PFSK-1 (cell line): ENCODE results near the gene CBX1.

Source experiments
- FOXP2 ChIP-seq: optimal IDR thresholded peaks from 2 replicates; pipeline ENCODE3; 2011; ENCODE audit warnings: borderline replicate concordance, control low read depth, inconsistent platforms; ENCODE audit not compliant: insufficient read depth; ENCODE audit errors: extremely low read length, extremely low read depth
- POLR2AphosphoS5 ChIP-seq: IDR thresholded peaks from 2 replicates; pipeline ENCODE4 v1.6.1; 2012; ENCODE audit warnings: low read depth, mild to moderate bottlenecking, control low read depth, low read length, moderate library complexity
- REST ChIP-seq, 2 experiments: IDR thresholded peaks; 2 replicates each; pipeline versions ENCODE4 v1.6.1 to v1.8.0; 2011 to 2012; ENCODE audit warnings: low read depth in 2 of 2, low read length in 2 of 2, control low read depth in 1 of 2, inconsistent platforms in 1 of 2, mild to moderate bottlenecking in 1 of 2, moderate library complexity in 1 of 2; ENCODE audit not compliant: insufficient read depth in 1 of 2
- SIN3A ChIP-seq: IDR thresholded peaks from 2 replicates; pipeline ENCODE4 v1.6.1; 2012; ENCODE audit warnings: mild to moderate bottlenecking, low read length, moderate library complexity, borderline replicate concordance; ENCODE audit not compliant: insufficient read depth
- TAF1 ChIP-seq: IDR thresholded peaks from 2 replicates; pipeline ENCODE4 v1.6.1; 2012; ENCODE audit warnings: low read length, control low read depth, borderline replicate concordance; ENCODE audit not compliant: insufficient read depth

GRCh38 chr17:48149787-48150463 lies 48.6 kb upstream of the CBX1 start:
- TF ChIP-seq POLR2AphosphoS5 (no peak), SIN3A (no peak), TAF1 (no peak), REST (IDR thresholded peaks at IDR 0.05; ENCODE audit: insufficient read depth in 1 of 2, low read depth in 2 of 2, low read length in 2 of 2) (no peak), FOXP2 (no peak)
